CD4-positive, CD25-positive, alpha-beta regulatory T cell (primary cell): ENCODE data around the gene TTLL3. TPM values are rescaled to one million over a fixed set of nuclear protein-coding genes. Genes with fewer than 3 reads are reported as not detected.

ENCODE experiments used
- ATAC-seq, 2 donors: fragments of 150-1000 bp; cut with Tn5 transposase; one replicate each; pipeline ENCODE4 v1.10.0; 2021; ENCODE audit warnings: low read depth in 2 of 2, moderate number of reproducible peaks in 2 of 2, moderate library complexity in 1 of 2
- DNase-seq, 3 donors: peaks; one replicate each; pipeline versions ENCODE4 v3.0.0 to v3.0.0-alpha.2; 2012 to 2022; ENCODE audit warnings: mixed read lengths in 1 of 3
- H3K27ac ChIP-seq: one replicate; pipeline ENCODE4 v1.7.0; 2013; ENCODE audit warnings: mild to moderate bottlenecking, low read length; ENCODE audit not compliant: insufficient read depth, poor library complexity, severe bottlenecking
- H3K27me3 ChIP-seq: one replicate; pipeline ENCODE4 v1.7.0; 2013; ENCODE audit warnings: low read length; ENCODE audit not compliant: control insufficient read depth, insufficient read depth
- H3K36me3 ChIP-seq: one replicate; pipeline ENCODE4 v1.7.0; 2013; ENCODE audit warnings: mild to moderate bottlenecking, low read length, moderate library complexity; ENCODE audit not compliant: control insufficient read depth, insufficient read depth
- H3K4me1 ChIP-seq: 2 replicates; pipeline ENCODE4 v1.7.0; 2013; ENCODE audit warnings: mild to moderate bottlenecking, low read length; ENCODE audit not compliant: insufficient read depth, control insufficient read depth, poor library complexity, severe bottlenecking
- H3K4me3 ChIP-seq: one replicate; pipeline ENCODE4 v1.7.0; 2013; ENCODE audit warnings: low read depth, mild to moderate bottlenecking, low read length, moderate library complexity
- H3K9me3 ChIP-seq, 2 experiments: 1 replicate in 1 of 2; 2 replicates in 1 of 2; pipeline ENCODE4 v1.7.0; 2013; ENCODE audit warnings: low read length in 2 of 2, mild to moderate bottlenecking in 1 of 2, moderate library complexity in 1 of 2; ENCODE audit not compliant: control insufficient read depth in 2 of 2
- H3K27ac Mint-ChIP-seq, 3 donors: one replicate each; pipeline ENCODE4 v1.8.0; 2020 to 2022; ENCODE audit warnings: mild to moderate bottlenecking in 3 of 3, mixed read lengths in 3 of 3, moderate library complexity in 2 of 3
- H3K27me3 Mint-ChIP-seq: one replicate; pipeline ENCODE4 v1.8.0; 2022; ENCODE audit warnings: mild to moderate bottlenecking, mixed read lengths
- H3K36me3 Mint-ChIP-seq: one replicate; pipeline ENCODE4 v1.8.0; 2020; ENCODE audit warnings: mixed read lengths
- H3K4me1 Mint-ChIP-seq, 4 donors: one replicate each; pipeline ENCODE4 v1.8.0; 2020 to 2022; ENCODE audit warnings: mixed read lengths in 4 of 4, mild to moderate bottlenecking in 1 of 4
- H3K4me3 Mint-ChIP-seq, 4 donors: one replicate each; pipeline ENCODE4 v1.8.0; 2020 to 2022; ENCODE audit warnings: mild to moderate bottlenecking in 4 of 4, mixed read lengths in 4 of 4, moderate library complexity in 3 of 4
- H3K9me3 Mint-ChIP-seq, 7 donors: one replicate each; pipeline ENCODE4 v1.8.0; 2020 to 2022; ENCODE audit warnings: mixed read lengths in 7 of 7, mild to moderate bottlenecking in 3 of 7, moderate library complexity in 2 of 7
- polyA plus RNA-seq, 4 donors: library from polyadenylated mRNA; unstranded; fragments of 300-500 nt; fragmentation: Illumina TruSeq; gene quantifications; one replicate each; pipeline ENCODE4 v1.2.3, GENCODE V29; 2021
- total RNA-seq: library from RNA; stranded (reverse); gene quantifications from one replicate; pipeline ENCODE4 v1.2.3, GENCODE V29; 2022

Gene TTLL3
- total and polyA plus RNA-seq, 5 donors from 2014 or later: 2.3 to 89.9 (median 3.8) TPM

DNA sequence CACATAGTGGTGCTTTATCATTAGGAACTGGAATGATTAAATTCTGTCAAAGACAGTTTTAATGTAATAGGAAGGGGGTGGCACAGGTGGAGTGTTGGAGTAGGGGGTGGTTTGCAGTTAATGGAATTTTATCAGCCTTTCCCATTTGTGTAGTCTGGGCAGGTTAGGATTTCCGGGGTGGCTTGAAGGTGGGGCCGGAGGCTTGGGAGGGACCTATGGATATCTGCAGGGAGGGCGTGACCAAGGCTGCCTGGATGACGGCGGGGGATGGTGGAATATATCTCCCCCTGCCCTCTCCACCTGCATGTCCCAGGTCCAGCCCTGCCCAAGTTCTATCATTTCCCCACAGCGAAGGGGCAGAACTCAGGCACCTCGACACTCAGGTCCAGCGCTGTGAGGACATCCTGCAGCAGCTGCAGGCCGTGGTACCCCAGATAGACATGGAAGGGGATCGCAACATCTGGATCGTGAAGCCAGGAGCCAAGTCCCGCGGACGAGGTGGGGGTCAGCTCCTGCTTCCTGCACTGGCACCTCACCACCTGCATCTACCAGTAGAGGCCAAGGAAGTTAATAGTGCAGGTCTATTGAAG, 15.5 kb downstream of the TTLL3 start:
- no peaks in the 10 kb centered on the region for H3K9me3 ChIP-seq
- no peaks in the 10 kb centered on the region for H3K9me3 Mint-ChIP-seq
- ATAC-seq: no peak
- H3K4me1 ChIP-seq: no peaks in the 10 kb centered on the region
- H3K4me1 Mint-ChIP-seq: peaks cover 0 to 9% (median 2%) of the 10 kb centered on the region in 4 donors
- no peak overlapping the region for H3K27ac Mint-ChIP-seq
- H3K27me3 ChIP-seq: no peaks in the 10 kb centered on the region
- H3K4me3 ChIP-seq: no peak overlapping the region
- no peak overlapping the region for H3K27ac ChIP-seq
- no peak overlapping the region for H3K4me3 Mint-ChIP-seq
- DNase-seq: no peak
- peaks cover 5% of the 10 kb centered on the region for H3K36me3 Mint-ChIP-seq
- H3K27me3 Mint-ChIP-seq: no peaks in the 10 kb centered on the region
- peaks cover 8% of the 10 kb centered on the region for H3K36me3 ChIP-seq

DNA sequence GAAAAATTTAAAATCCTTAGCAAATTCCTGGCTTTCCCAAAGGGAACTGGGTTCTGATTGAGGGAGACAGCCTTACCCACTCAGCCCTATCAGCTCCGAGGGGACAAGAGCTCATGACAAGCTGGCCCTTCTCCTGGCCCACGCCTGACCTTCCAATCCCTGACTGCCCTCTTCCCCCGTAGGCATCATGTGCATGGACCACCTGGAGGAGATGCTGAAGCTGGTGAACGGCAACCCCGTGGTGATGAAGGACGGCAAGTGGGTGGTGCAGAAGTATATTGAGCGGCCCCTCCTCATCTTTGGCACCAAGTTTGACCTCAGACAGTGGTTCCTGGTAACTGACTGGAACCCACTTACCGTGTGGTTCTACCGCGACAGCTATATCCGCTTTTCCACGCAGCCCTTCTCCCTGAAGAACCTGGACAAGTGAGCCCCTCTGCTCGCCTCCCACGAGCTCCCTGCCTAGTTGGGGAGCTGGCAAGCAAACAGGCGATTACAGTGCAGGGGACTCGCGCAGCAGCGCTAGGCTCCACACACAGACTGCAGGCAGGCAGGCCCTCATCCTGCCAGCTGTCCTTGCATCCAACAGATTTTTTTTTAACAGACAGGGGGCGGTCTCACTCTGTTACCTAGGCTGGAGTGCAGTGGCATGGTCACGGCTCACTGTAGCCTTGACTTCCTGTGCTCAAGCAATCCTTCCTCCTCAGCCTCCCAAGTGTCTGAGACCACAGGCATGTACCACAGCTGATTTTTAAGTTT, 16.9 kb downstream of the TTLL3 start:
- peaks cover 8% of the 10 kb centered on the region for H3K36me3 Mint-ChIP-seq
- no peaks in the 10 kb centered on the region for H3K27me3 Mint-ChIP-seq
- ATAC-seq (peak in 1 of 2 donors; percentile 46), DNase-seq (peak in 2 of 3 donors; percentile 29 to 71)
- Histone ChIP-seq H3K4me1 (no peaks in the 10 kb centered on the region), H3K4me3 (no peak overlapping the region), H3K36me3 (peaks cover 8% of the 10 kb centered on the region), H3K9me3 (no peaks in the 10 kb centered on the region), H3K27me3 (no peaks in the 10 kb centered on the region), H3K27ac (no peak overlapping the region)
- no peak overlapping the region for H3K4me3 Mint-ChIP-seq
- H3K4me1 Mint-ChIP-seq: peaks cover 0 to 16% (median 3%) of the 10 kb centered on the region in 4 donors
- peak overlapping the region in 1 of 3 donors; percentile 25 for H3K27ac Mint-ChIP-seq
- H3K9me3 Mint-ChIP-seq: no peaks in the 10 kb centered on the region

DNA sequence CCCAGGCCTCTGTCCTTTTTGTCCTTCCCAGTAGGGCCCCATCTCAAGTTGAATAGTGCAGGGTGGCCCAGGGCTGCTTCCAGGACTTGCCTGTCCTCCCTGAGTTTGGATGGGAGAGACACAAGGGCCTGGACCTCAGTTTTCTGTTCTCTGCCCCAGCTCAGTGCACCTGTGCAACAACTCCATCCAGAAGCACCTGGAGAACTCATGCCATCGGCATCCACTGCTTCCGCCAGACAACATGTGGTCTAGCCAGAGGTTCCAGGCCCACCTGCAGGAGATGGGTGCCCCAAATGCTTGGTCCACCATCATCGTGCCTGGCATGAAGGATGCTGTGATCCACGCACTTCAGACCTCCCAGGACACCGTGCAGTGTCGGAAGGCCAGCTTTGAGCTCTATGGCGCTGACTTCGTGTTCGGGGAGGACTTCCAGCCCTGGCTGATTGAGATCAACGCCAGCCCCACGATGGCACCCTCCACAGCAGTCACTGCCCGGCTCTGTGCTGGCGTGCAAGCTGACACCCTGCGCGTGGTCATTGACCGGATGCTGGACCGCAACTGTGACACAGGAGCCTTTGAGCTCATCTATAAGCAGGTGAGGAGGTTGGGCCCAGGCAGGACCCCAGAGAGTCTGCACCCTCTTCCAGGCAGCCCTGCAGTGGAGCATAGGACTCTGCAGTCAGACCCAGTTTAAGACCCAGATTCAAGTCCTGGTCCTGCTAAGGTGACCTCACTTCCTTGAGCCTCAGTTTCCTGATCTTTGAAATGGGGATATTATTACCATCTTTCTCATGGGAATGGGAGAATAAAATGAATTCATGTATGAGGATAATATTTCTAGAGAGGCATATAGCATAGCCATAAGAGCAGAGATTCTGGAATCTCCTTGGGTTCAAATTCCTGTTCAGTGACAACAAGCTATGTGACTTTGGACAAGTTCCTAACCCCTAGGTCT, 19.0 kb downstream of the TTLL3 start:
- no peak overlapping the region for H3K27ac Mint-ChIP-seq
- H3K36me3 ChIP-seq: peaks cover 22% of the 10 kb centered on the region
- no peak overlapping the region for H3K4me3 ChIP-seq
- ATAC-seq (no peak), DNase-seq (no peak)
- H3K4me1 ChIP-seq: no peaks in the 10 kb centered on the region
- H3K27ac ChIP-seq: no peak overlapping the region
- no peaks in the 10 kb centered on the region for H3K9me3 Mint-ChIP-seq
- H3K36me3 Mint-ChIP-seq: peaks cover 9% of the 10 kb centered on the region
- no peaks in the 10 kb centered on the region for H3K27me3 Mint-ChIP-seq
- H3K9me3 ChIP-seq: no peaks in the 10 kb centered on the region
- peaks cover 0 to 16% (median 3%) of the 10 kb centered on the region in 4 donors for H3K4me1 Mint-ChIP-seq
- H3K4me3 Mint-ChIP-seq: no peak overlapping the region
- H3K27me3 ChIP-seq: no peaks in the 10 kb centered on the region

- H3K9me3 Mint-ChIP-seq: no peaks in the 10 kb centered on the region
- H3K4me1 Mint-ChIP-seq: peaks cover 0 to 16% (median 3%) of the 10 kb centered on the region in 4 donors
- DNase-seq: no peak
- peak overlapping the region in 2 of 3 donors; percentile 64 to 78 for H3K27ac Mint-ChIP-seq
- no peaks in the 10 kb centered on the region for H3K27me3 Mint-ChIP-seq
- peaks cover 15% of the 10 kb centered on the region for H3K36me3 Mint-ChIP-seq
- Histone ChIP-seq H3K36me3 (peaks cover 42% of the 10 kb centered on the region), H3K4me1 (no peaks in the 10 kb centered on the region), H3K9me3 (no peaks in the 10 kb centered on the region), H3K4me3 (no peak overlapping the region), H3K27ac (no peak overlapping the region), H3K27me3 (no peaks in the 10 kb centered on the region)
- ATAC-seq: no peak
- no peak overlapping the region for H3K4me3 Mint-ChIP-seq
These were observed 21.2 kb downstream of the TTLL3 start for GRCh38 chr3:9831253-9831652.

DNA sequence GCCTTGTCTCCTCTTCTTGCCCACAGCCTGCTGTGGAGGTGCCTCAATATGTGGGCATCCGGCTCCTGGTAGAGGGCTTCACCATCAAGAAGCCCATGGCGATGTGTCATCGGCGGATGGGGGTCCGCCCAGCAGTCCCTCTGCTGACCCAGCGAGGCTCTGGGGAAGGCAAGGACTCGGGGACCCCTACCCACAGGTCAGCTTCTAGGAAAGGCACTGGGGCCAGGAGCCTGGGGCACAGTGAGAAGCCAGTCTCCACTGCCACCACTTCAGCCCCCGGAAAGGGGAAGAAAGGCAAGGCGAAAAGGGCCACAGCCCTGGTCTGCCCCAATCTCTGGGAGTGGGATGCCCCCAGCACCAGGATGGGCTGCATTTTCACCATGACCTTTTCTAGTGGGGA, 23.0 kb downstream of the TTLL3 start:
- Mint-ChIP-seq H3K4me3 (no peak overlapping the region), H3K4me1 (peaks cover 0 to 9% (median 3%) of the 10 kb centered on the region in 4 donors), H3K27me3 (no peaks in the 10 kb centered on the region), H3K9me3 (no peaks in the 10 kb centered on the region), H3K27ac (no peak overlapping the region), H3K36me3 (peaks cover 10% of the 10 kb centered on the region)
- no peak overlapping the region for H3K27ac ChIP-seq
- DNase-seq: no peak
- ATAC-seq: no peak
- H3K27me3 ChIP-seq: no peaks in the 10 kb centered on the region
- H3K4me1 ChIP-seq: no peaks in the 10 kb centered on the region
- peaks cover 42% of the 10 kb centered on the region for H3K36me3 ChIP-seq
- H3K9me3 ChIP-seq: no peaks in the 10 kb centered on the region
- no peak overlapping the region for H3K4me3 ChIP-seq

DNA sequence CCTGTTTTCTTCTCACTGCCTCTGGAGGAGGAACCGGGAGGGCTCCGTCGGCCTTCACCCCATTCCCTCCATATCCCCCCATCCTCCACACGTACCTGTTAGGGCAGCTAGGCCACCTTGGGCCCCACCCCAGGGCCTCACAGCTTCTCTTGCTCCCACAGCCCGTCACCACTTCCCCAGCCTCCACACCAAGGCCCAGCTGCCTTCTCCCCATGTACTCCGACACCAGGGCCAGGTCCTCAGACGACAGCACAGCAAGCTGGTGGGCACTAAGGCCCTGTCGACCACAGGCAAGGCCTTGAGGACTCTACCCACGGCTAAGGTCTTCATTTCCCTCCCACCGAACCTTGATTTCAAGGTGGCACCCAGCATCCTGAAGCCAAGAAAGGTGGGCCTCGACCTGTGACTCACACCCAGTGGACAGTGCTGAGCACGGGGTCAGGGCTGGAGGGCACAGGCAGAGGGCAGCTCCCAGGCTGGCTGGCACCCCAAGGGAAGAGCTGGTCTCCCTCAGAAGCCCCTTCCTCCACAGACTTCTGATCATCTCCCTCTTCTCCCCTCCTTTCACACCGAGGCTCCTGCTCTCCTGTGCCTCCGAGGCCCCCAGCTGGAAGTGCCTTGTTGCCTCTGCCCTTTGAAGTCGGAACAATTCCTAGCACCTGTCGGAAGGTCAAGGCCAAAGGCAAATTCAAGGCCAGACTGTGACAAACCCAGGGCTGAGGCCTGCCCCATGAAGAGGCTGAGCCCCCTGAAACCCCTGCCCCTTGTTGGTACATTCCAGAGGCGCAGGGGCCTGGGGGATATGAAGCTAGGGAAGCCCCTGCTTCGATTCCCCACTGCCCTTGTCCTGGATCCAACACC, 24.7 kb downstream of the TTLL3 start:
- Mint-ChIP-seq H3K27ac (peak overlapping the region in 1 of 3 donors; percentile 76), H3K9me3 (no peaks in the 10 kb centered on the region), H3K36me3 (peaks cover 16% of the 10 kb centered on the region), H3K4me3 (no peak overlapping the region), H3K4me1 (peaks cover 0 to 9% (median 4%) of the 10 kb centered on the region in 4 donors), H3K27me3 (no peaks in the 10 kb centered on the region)
- Histone ChIP-seq H3K9me3 (no peaks in the 10 kb centered on the region), H3K27ac (no peak overlapping the region), H3K36me3 (peaks cover 42% of the 10 kb centered on the region), H3K4me3 (no peak overlapping the region), H3K27me3 (no peaks in the 10 kb centered on the region), H3K4me1 (no peaks in the 10 kb centered on the region)
- ATAC-seq (no peak), DNase-seq (no peak)
